ENCODE results near the gene CASP12. TPM values are rescaled to one million over a fixed set of nuclear protein-coding genes. Genes with fewer than 3 reads are reported as not detected.

The CASP12 gene
- total and polyA plus RNA-seq, 2 of the 4 experiments (the other 2 are of a cell fraction): 0.07 TPM; not detected in 1

GRCh38 chr11:104856607-104857006 is 41.7 kb downstream of the CASP12 start:
- H3K56ac ChIP-seq (ENCODE audit: extremely low read depth, insufficient read depth, low read length): no peak overlapping the region
- no peak overlapping the region for H4K91ac ChIP-seq (ENCODE audit: insufficient read depth, low read depth, low read length)
- H3K36me3 ChIP-seq (ENCODE audit: control insufficient read depth, insufficient read depth, low read length): no peaks in the 10 kb centered on the region
- no peak for ATAC-seq (ENCODE audit: low read depth)
- H3K14ac ChIP-seq (replicated peaks; ENCODE audit: low read depth, low read length): no peak overlapping the region
- DNase-seq: no peak
- in situ Hi-C loops (cut with MboI; ENCODE audit: low sequenced_read_pairs) (no loop called here), intact Hi-C loops (cut with micrococcal nuclease) (no loop called here), dilution Hi-C loops (cut with HindIII; ENCODE audit: low sequenced_read_pairs, unreplicated experiment) (no loop called here)
- H3K4me2 ChIP-seq (ENCODE audit: low read depth, low read length): no peak overlapping the region
- H3K27me3 ChIP-seq (ENCODE audit: control insufficient read depth, insufficient read depth, low read length): no peaks in the 10 kb centered on the region
- CTCF ChIA-PET: no interaction called here
- H4K8ac ChIP-seq (ENCODE audit: low read depth in 2 of 2, low read length in 2 of 2): no peak overlapping the region
- no peak overlapping the region for H2BK20ac ChIP-seq (ENCODE audit: low read depth, low read length)
- H2BK120ac ChIP-seq (ENCODE audit: low read depth, low read length): no peak overlapping the region
- H2BK5ac ChIP-seq (ENCODE audit: low read depth, low read length, poor library complexity, severe bottlenecking): no peak overlapping the region
- H3K9me1 ChIP-seq (ENCODE audit: insufficient read depth, low read length): no peaks in the 10 kb centered on the region
- POLR2A ChIA-PET (ENCODE audit: unreplicated experiment): no interaction called here
- H2BK15ac ChIP-seq (ENCODE audit: low read depth, low read length): no peak overlapping the region
- H2AFZ ChIP-seq (replicated peaks; ENCODE audit: low read length, poor library complexity): no peak overlapping the region
- H3K4me1 ChIP-seq (ENCODE audit: control insufficient read depth, insufficient read depth, low read length): no peaks in the 10 kb centered on the region
- no peak overlapping the region for H2AK5ac ChIP-seq (ENCODE audit: low read depth, low read length)
- no peaks in the 10 kb centered on the region for H3K9me3 ChIP-seq (ENCODE audit: control insufficient read depth, insufficient read depth, low read length)
- H3K27ac ChIP-seq (ENCODE audit: insufficient read depth, low read length): no peak overlapping the region
- H4K5ac ChIP-seq (ENCODE audit: low read depth, low read length): no peak overlapping the region
- TF ChIP-seq NFE2L2 (IDR thresholded peaks at IDR 0.05; ENCODE audit: low read depth, low read length): no peak
- no peak for TF ChIP-seq RCOR1 (IDR thresholded peaks at IDR 0.05; ENCODE audit: insufficient replicate concordance, low read length)
- no peak for TF ChIP-seq CHD1 (IDR thresholded peaks at IDR 0.05; ENCODE audit: low read depth, low read length)
- TF ChIP-seq MXI1 (IDR thresholded peaks at IDR 0.05; ENCODE audit: borderline replicate concordance, low read depth, low read length): no peak
- TF ChIP-seq SMC3 (IDR thresholded peaks at IDR 0.05; ENCODE audit: low read depth, low read length): no peak
- TF ChIP-seq MAFK (IDR thresholded peaks at IDR 0.05; ENCODE audit: low read depth, low read length): no peak
- TF ChIP-seq CTCF (conservative IDR thresholded peaks at IDR 0.05; ENCODE audit: low read depth, low read length): no peak
- TF ChIP-seq MAZ (IDR thresholded peaks at IDR 0.05; ENCODE audit: borderline replicate concordance, low read depth, low read length): no peak
- TF ChIP-seq, protein P1, sequence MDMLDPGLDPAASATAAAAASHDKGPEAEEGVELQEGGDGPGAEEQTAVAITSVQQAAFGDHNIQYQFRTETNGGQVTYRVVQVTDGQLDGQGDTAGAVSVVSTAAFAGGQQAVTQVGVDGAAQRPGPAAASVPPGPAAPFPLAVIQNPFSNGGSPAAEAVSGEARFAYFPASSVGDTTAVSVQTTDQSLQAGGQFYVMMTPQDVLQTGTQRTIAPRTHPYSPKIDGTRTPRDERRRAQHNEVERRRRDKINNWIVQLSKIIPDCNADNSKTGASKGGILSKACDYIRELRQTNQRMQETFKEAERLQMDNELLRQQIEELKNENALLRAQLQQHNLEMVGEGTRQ (IDR thresholded peaks at IDR 0.05; ENCODE audit: low read depth, low read length): no peak
- no peak for TF ChIP-seq CEBPB (IDR thresholded peaks at IDR 0.05; ENCODE audit: low read depth, low read length)
- TF ChIP-seq BHLHE40 (IDR thresholded peaks at IDR 0.05; ENCODE audit: low read depth, low read length): no peak
- no peak for TF ChIP-seq RAD21 (IDR thresholded peaks at IDR 0.05; ENCODE audit: low read length)
- no peak for TF ChIP-seq POLR2A (IDR thresholded peaks at IDR 0.05; ENCODE audit: low read depth, low read length)
- TF ChIP-seq FOS (IDR thresholded peaks at IDR 0.05; ENCODE audit: low read depth, low read length): no peak
- no peak for TF ChIP-seq ELK1 (IDR thresholded peaks at IDR 0.05; ENCODE audit: borderline replicate concordance, low read depth, low read length)
- no peak for TF ChIP-seq RFX5 (IDR thresholded peaks at IDR 0.05; ENCODE audit: low read depth, low read length)
- H3K79me1 ChIP-seq (ENCODE audit: low read depth in 1 of 2, low read length in 2 of 2): no peaks in the 10 kb centered on the region
- no peak overlapping the region for H2AK9ac ChIP-seq (replicated peaks; ENCODE audit: low read depth, low read length, poor library complexity)
- BruUV-seq (replicated peaks): no TSS peak
- H3K18ac ChIP-seq (ENCODE audit: low read depth, low read length): no peak overlapping the region
- no peak overlapping the region for H3K23ac ChIP-seq (ENCODE audit: low read depth, low read length)
- H3K9ac ChIP-seq (ENCODE audit: low read depth, low read length): no peak overlapping the region
- no peaks in the 10 kb centered on the region for H4K20me1 ChIP-seq (ENCODE audit: insufficient read depth, low read length)
- no peak overlapping the region for H3K4ac ChIP-seq (ENCODE audit: low read depth, low read length)
- no peak overlapping the region for H3K4me3 ChIP-seq (ENCODE audit: insufficient read depth, low read depth, low read length)
